Panc1 (cell line): ENCODE results near the gene PLA2G1B. TPM values are rescaled to one million over a fixed set of nuclear protein-coding genes. Genes with fewer than 3 reads are reported as not detected.

ENCODE experiments used
- ATAC-seq: fragments of 200-7000 bp; cut with Tn5 transposase; 2 replicates; pipeline ENCODE4 v1.9.1; 2020; ENCODE audit warnings: mild to moderate bottlenecking, moderate library complexity
- BruUV-seq: library from RNA; stranded (reverse); fragments of 400-500 nt; replicated peaks from 2 replicates; lab custom pipeline; 2021; lab: Mats Ljungman, UMichigan
- CTCF ChIA-PET: fragments of 300-600 bp; sonication (Branson Sonifier 250); formaldehyde crosslinking; loops from one replicate; lab custom pipeline; 2022; ENCODE audit warnings: antibody characterized with exemption; lab: Charles Lee
- POLR2A ChIA-PET: fragments of 300-600 bp; sonication (Branson Sonifier 250); formaldehyde crosslinking; loops from one replicate; lab custom pipeline; 2022; ENCODE audit warnings: antibody characterized with exemption; lab: Charles Lee
- DNase-seq: peaks from one replicate; pipeline ENCODE4 v3.0.0-alpha.2; 2010; ENCODE audit warnings: low read depth, low spot score
- H3K27ac ChIP-seq: 2 replicates; pipeline ENCODE4 v1.5.1; 2011; ENCODE audit warnings: mild to moderate bottlenecking, low read length, inconsistent platforms
- H3K27me3 ChIP-seq: fragments of 200-500 bp; sonication (Bioruptor generic); 2 replicates; pipeline ENCODE4 v1.6.0; 2014; ENCODE audit warnings: low read length, inconsistent platforms; ENCODE audit not compliant: control insufficient read depth, insufficient read depth
- H3K36me3 ChIP-seq: fragments of 200-500 bp; sonication (Bioruptor generic); 2 replicates; pipeline ENCODE4 v1.5.1; 2014; ENCODE audit warnings: inconsistent platforms, mild to moderate bottlenecking, low read length, moderate library complexity; ENCODE audit not compliant: control insufficient read depth, insufficient read depth
- H3K4me1 ChIP-seq: 2 replicates; pipeline ENCODE4 v1.5.1; 2011; ENCODE audit warnings: inconsistent platforms, mild to moderate bottlenecking, low read length, moderate library complexity; ENCODE audit not compliant: control insufficient read depth, insufficient read depth
- H3K4me3 ChIP-seq, 2 experiments: 2 replicates each; pipeline ENCODE4 v1.5.1; 2011 to 2012; ENCODE audit warnings: low read depth in 2 of 2, low read length in 2 of 2, mild to moderate bottlenecking in 2 of 2, inconsistent platforms in 1 of 2, moderate library complexity in 1 of 2
- H3K9me3 ChIP-seq: fragments of 200-500 bp; sonication (Bioruptor generic); 2 replicates; pipeline ENCODE4 v1.5.1; 2014; ENCODE audit warnings: low read depth, mild to moderate bottlenecking, inconsistent platforms, low read length, moderate library complexity; ENCODE audit not compliant: control insufficient read depth, insufficient read depth
- POLR2AphosphoS5 ChIP-seq: IDR thresholded peaks from 2 replicates; pipeline ENCODE4 v1.6.1; 2012; ENCODE audit warnings: mild to moderate bottlenecking, low read depth, low read length, moderate library complexity
- REST ChIP-seq, 2 experiments: IDR thresholded peaks; 2 replicates each; pipeline ENCODE4 v1.6.1; 2011 to 2012; ENCODE audit warnings: low read depth in 2 of 2, control low read depth in 1 of 2, low read length in 1 of 2, mild to moderate bottlenecking in 1 of 2, moderate library complexity in 1 of 2; ENCODE audit not compliant: insufficient read depth in 1 of 2
- SIN3A ChIP-seq: IDR thresholded peaks from 2 replicates; pipeline ENCODE4 v1.6.1; 2012; ENCODE audit warnings: low read depth, mild to moderate bottlenecking, low read length, moderate library complexity, borderline replicate concordance; ENCODE audit not compliant: insufficient read depth
- TCF7L2 ChIP-seq: IDR thresholded peaks from 2 replicates; pipeline ENCODE4 v1.6.1; 2011; ENCODE audit warnings: mild to moderate bottlenecking, low read depth, low read length, inconsistent platforms
- in situ Hi-C: cut with HindIII; loops from 2 replicates; pipeline ENCODE4 v1.10.0; 2016; ENCODE audit warnings: low sequenced_read_pairs, low pct_unique_long_range_greater_than_20kb
- intact Hi-C: fragments of 100-400 bp; cut with micrococcal nuclease; formaldehyde crosslinking; loops from one replicate; pipeline ENCODE4 v1.10.0; 2022; ENCODE audit not compliant: unreplicated experiment
- total RNA-seq: library from RNA; stranded (reverse); gene quantifications from one replicate; pipeline ENCODE4 v1.2.1, GENCODE V29; 2021; ENCODE audit not compliant: unreplicated experiment
- TF ChIP-seq, protein P1 (sequence below): fragments of 450-650 bp; IDR thresholded peaks from 2 replicates; pipeline ENCODE4 v1.5.1; 2017; ENCODE audit warnings: mild to moderate bottlenecking

The PLA2G1B gene
- total RNA-seq, 1 experiment from 2014 or later, result 0.69 TPM

DNA sequence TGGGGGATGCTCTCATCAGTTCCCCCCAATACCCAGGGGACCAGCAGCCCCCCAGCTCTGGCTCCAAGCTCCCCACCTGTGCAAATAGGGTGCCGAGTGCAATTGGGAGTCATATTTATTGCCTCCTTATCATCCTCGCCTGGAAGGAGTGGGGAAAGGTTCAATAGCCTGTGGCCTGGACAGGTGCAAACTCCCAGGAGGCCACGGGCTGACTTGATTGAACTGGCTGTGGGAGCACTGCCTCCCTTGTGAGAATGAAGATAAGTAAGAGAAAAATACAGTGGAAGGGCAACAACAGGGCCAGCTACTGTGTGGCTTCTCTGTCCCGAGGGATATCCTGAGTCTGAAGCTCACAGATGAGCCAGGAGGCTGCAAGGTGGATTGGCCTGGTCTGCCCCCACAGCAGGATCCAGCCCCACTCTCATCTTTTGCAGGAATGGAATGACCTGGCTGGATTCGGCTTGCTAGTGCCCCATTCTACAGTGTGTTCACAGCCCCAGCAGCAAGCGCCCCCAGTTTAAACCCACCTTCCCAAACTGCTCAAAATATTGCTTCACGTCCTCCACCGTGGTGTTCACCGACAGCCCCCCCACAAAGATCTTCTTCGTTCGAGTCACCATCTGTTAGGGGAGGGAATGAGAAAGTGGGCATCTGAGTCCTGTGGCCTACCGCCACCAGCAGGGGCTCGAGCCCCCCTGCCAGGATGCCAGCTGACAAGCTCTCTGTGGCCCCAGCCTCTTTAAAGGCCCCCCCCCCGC lies 35.1 kb upstream of the PLA2G1B start:
- no peaks in the 10 kb centered on the region for H3K9me3 ChIP-seq
- intact Hi-C loops, result no loop called here
- H3K27me3 ChIP-seq, result no peaks in the 10 kb centered on the region
- CTCF ChIA-PET, result no interaction called here
- H3K27ac ChIP-seq, result no peak overlapping the region
- DNase-seq, result no peak
- H3K4me1 ChIP-seq, result 0 out of 2 replicates have a peak, but pooled peaks cover 6% of the 10 kb centered on the region
- ATAC-seq, result no peak
- POLR2A ChIA-PET, result no interaction called here
- BruUV-seq, result no TSS peak
- no peak for TF ChIP-seq TCF7L2
- no peak for TF ChIP-seq SIN3A
- no peak for TF ChIP-seq POLR2AphosphoS5
- no peak for TF ChIP-seq REST (IDR thresholded peaks at IDR 0.05; ENCODE audit: insufficient read depth in 1 of 2, low read depth in 2 of 2, low read length in 1 of 2)
- TF ChIP-seq, protein P1, sequence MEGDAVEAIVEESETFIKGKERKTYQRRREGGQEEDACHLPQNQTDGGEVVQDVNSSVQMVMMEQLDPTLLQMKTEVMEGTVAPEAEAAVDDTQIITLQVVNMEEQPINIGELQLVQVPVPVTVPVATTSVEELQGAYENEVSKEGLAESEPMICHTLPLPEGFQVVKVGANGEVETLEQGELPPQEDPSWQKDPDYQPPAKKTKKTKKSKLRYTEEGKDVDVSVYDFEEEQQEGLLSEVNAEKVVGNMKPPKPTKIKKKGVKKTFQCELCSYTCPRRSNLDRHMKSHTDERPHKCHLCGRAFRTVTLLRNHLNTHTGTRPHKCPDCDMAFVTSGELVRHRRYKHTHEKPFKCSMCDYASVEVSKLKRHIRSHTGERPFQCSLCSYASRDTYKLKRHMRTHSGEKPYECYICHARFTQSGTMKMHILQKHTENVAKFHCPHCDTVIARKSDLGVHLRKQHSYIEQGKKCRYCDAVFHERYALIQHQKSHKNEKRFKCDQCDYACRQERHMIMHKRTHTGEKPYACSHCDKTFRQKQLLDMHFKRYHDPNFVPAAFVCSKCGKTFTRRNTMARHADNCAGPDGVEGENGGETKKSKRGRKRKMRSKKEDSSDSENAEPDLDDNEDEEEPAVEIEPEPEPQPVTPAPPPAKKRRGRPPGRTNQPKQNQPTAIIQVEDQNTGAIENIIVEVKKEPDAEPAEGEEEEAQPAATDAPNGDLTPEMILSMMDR, result no peak
- in situ Hi-C loops, result no loop called here
- no peaks in the 10 kb centered on the region for H3K36me3 ChIP-seq
- H3K4me3 ChIP-seq, result no peak overlapping the region

GRCh38 chr12:120361506-120362208 lies 34.1 kb upstream of the PLA2G1B start:
- DNase-seq, result no peak
- in situ Hi-C loops (no loop called here), intact Hi-C loops (no loop called here)
- H3K4me1 ChIP-seq, result 0 out of 2 replicates have a peak, but pooled peaks cover 3% of the 10 kb centered on the region
- no peak overlapping the region for H3K4me3 ChIP-seq
- H3K27ac ChIP-seq, result no peak overlapping the region
- no peak for ATAC-seq
- ChIA-PET POLR2A (no interaction called here), CTCF (no interaction called here)
- H3K36me3 ChIP-seq, result no peaks in the 10 kb centered on the region
- no peaks in the 10 kb centered on the region for H3K27me3 ChIP-seq
- TF ChIP-seq, protein P1, result no peak
- no peak for TF ChIP-seq POLR2AphosphoS5
- TF ChIP-seq REST (IDR thresholded peaks at IDR 0.05; ENCODE audit: insufficient read depth in 1 of 2, low read depth in 2 of 2, low read length in 1 of 2), result no peak
- BruUV-seq, result no TSS peak
- no peaks in the 10 kb centered on the region for H3K9me3 ChIP-seq
